Common myeloid progenitor, CD34-positive (primary cell): Measurements from ENCODE around the gene KRT6C.
"Not testable (repeated sequence)": the region's sequence is repeated elsewhere in the genome, so short reads cannot be mapped to it uniquely, and the experiment has no call there.

Experiments used
- CTCF ChIA-PET: fragments of 350-600 bp; sonication (Branson Sonifier 250); formaldehyde crosslinking; loops from one replicate; lab custom pipeline; 2021; ENCODE audit warnings: antibody characterized with exemption; lab: Charles Lee
- POLR2A ChIA-PET: fragments of 350-600 bp; sonication (Branson Sonifier 250); formaldehyde crosslinking; loops from one replicate; lab custom pipeline; 2021; ENCODE audit warnings: antibody characterized with exemption; lab: Charles Lee
- DNase-seq, 3 donors: peaks; one replicate each; pipeline versions ENCODE4 v3.0.0 to v3.0.0-alpha.2; 2013
- H3K27ac ChIP-seq, 2 experiments: 1 replicate in 1 of 2; 2 replicates in 1 of 2; pipeline ENCODE4 v1.7.0; 2013; ENCODE audit warnings: inconsistent platforms in 2 of 2, low read length in 2 of 2, mild to moderate bottlenecking in 2 of 2, low read depth in 1 of 2, moderate library complexity in 1 of 2; ENCODE audit not compliant: severe bottlenecking in 2 of 2, insufficient read depth in 1 of 2, poor library complexity in 1 of 2
- H3K27me3 ChIP-seq, 5 experiments: replicated peaks in 2 of 5; 1 replicate in 3 of 5; 2 replicates in 2 of 5; pipeline versions ENCODE4 v1.6.1 to v1.7.0; 2013; ENCODE audit warnings: low read length in 4 of 5, mild to moderate bottlenecking in 2 of 5, moderate library complexity in 2 of 5, inconsistent platforms in 1 of 5; ENCODE audit not compliant: insufficient read depth in 5 of 5, control insufficient read depth in 4 of 5
- H3K36me3 ChIP-seq, 4 experiments: 1 replicate in 2 of 4; 2 replicates in 2 of 4; pipeline versions ENCODE4 v1.6.1 to v1.7.0; 2013; ENCODE audit warnings: low read length in 3 of 4, control low read depth in 1 of 4, mild to moderate bottlenecking in 1 of 4; ENCODE audit not compliant: control insufficient read depth in 4 of 4, insufficient read depth in 4 of 4
- H3K4me1 ChIP-seq, 4 experiments: 1 replicate in 3 of 4; 2 replicates in 1 of 4; pipeline versions ENCODE4 v1.6.1 to v1.7.1; 2013; ENCODE audit warnings: low read length in 3 of 4, mild to moderate bottlenecking in 3 of 4, control low read depth in 1 of 4, inconsistent platforms in 1 of 4, moderate library complexity in 1 of 4; ENCODE audit not compliant: control insufficient read depth in 4 of 4, insufficient read depth in 4 of 4; ENCODE audit errors: control extremely low read depth in 1 of 4
- H3K4me3 ChIP-seq, 7 experiments: 1 replicate in 4 of 7; 2 replicates in 3 of 7; pipeline versions ENCODE4 v1.5.1 to v1.7.0; 2013; ENCODE audit warnings: mild to moderate bottlenecking in 7 of 7, low read length in 6 of 7, moderate library complexity in 6 of 7, inconsistent platforms in 2 of 7, low read depth in 2 of 7, control low read depth in 1 of 7; ENCODE audit not compliant: insufficient read depth in 4 of 7, control insufficient read depth in 1 of 7; ENCODE audit errors: extremely low read depth in 1 of 7
- H3K9me3 ChIP-seq, 5 experiments: 1 replicate in 4 of 5; 2 replicates in 1 of 5; pipeline versions ENCODE4 v1.6.1 to v1.7.1; 2013; ENCODE audit warnings: low read length in 4 of 5, mild to moderate bottlenecking in 2 of 5, inconsistent platforms in 1 of 5, low read depth in 1 of 5, moderate library complexity in 1 of 5; ENCODE audit not compliant: control insufficient read depth in 4 of 5, insufficient read depth in 2 of 5; ENCODE audit errors: control extremely low read depth in 1 of 5
- WGBS: methylation state at CpG from one replicate; pipeline ENCODE4 v1.1.5; 2013; ENCODE audit not compliant: insufficient coverage; 5-methylcytosine and 5-hydroxymethylcytosine counted together

Gene KRT6C

GRCh38 chr12:52513736-52514135 is 40.1 kb upstream of the KRT6C start:
- ChIA-PET CTCF (interaction anchor here (1.0 kb wide), 1 partner anchor 163 kb away, joined by 3 read pairs; no protein-coding TSS in a partner anchor), POLR2A (no interaction called here)
- Histone ChIP-seq H3K4me1 (no peaks in the 10 kb centered on the region), H3K9me3 (peaks cover 0 to 3% (median 2%) of the 10 kb centered on the region in 5 experiments), H3K27me3 (peaks cover 0 to 7% (median 2%) of the 10 kb centered on the region in 5 experiments), H3K27ac (no peak overlapping the region), H3K36me3 (no peaks in the 10 kb centered on the region), H3K4me3 (no peak overlapping the region)
- 96% methylated on average over 6 of the region's 6 CpGs for WGBS
- DNase-seq: no peak

- POLR2A ChIA-PET: no interaction called here
- Histone ChIP-seq H3K27ac (no peak overlapping the region), H3K27me3 (peaks cover 0 to 11% (median 0%) of the 10 kb centered on the region in 5 experiments), H3K4me3 (no peak overlapping the region), H3K36me3 (no peaks in the 10 kb centered on the region), H3K4me1 (peaks cover 0 to 2% (median 0%) of the 10 kb centered on the region in 4 experiments), H3K9me3 (peaks cover 0 to 3% (median 2%) of the 10 kb centered on the region in 5 experiments)
- no peak for DNase-seq
- CTCF ChIA-PET: interaction anchor here (1.6 kb wide), 1 partner anchor 8 kb away, joined by 4 read pairs; no protein-coding TSS in a partner anchor
- WGBS: 98% methylated on average over 5 of the region's 5 CpGs
Observed at GRCh38 chr12:52508211-52508610, 34.6 kb upstream of the KRT6C start.

GRCh38 chr12:52506858-52507715 is 33.5 kb upstream of the KRT6C start:
- no peak overlapping the region for H3K27ac ChIP-seq
- ChIA-PET CTCF (interaction anchor here (0.7 to 2.0 kb wide), 11 partner anchors 10 to 142 kb away, joined by 3 to 12 read pairs (median 3); no protein-coding TSS in a partner anchor), POLR2A (interaction anchor here (0.8 kb wide), 1 partner anchor 47 kb away, joined by 3 read pairs; no protein-coding TSS in a partner anchor)
- no peak overlapping the region for H3K4me3 ChIP-seq
- peaks cover 0 to 2% (median 0%) of the 10 kb centered on the region in 4 experiments for H3K4me1 ChIP-seq
- peaks cover 0 to 5% (median 2%) of the 10 kb centered on the region in 5 experiments for H3K9me3 ChIP-seq
- H3K27me3 ChIP-seq: peaks cover 0 to 17% (median 0%) of the 10 kb centered on the region in 5 experiments
- DNase-seq: peak; percentile 74 to 91 (median 90)
- 18% methylated on average over 3 of the region's 4 CpGs for WGBS
- no peaks in the 10 kb centered on the region for H3K36me3 ChIP-seq

GRCh38 chr12:52502877-52503276 is 29.3 kb upstream of the KRT6C start:
- CTCF ChIA-PET: no interaction called here
- Histone ChIP-seq H3K27me3 (peaks cover 0 to 17% (median 2%) of the 10 kb centered on the region in 5 experiments), H3K4me1 (peaks cover 0 to 2% (median 0%) of the 10 kb centered on the region in 4 experiments), H3K9me3 (peaks cover 0 to 3% (median 0%) of the 10 kb centered on the region in 5 experiments), H3K27ac (no peak overlapping the region), H3K36me3 (no peaks in the 10 kb centered on the region), H3K4me3 (no peak overlapping the region)
- DNase-seq: no peak
- no CpG with 5 or more reads among the region's 1 CpG for WGBS
- POLR2A ChIA-PET: no interaction called here

- Histone ChIP-seq H3K27ac (no peak overlapping the region), H3K9me3 (peaks cover 0 to 3% (median 0%) of the 10 kb centered on the region in 5 experiments), H3K4me3 (no peak overlapping the region), H3K4me1 (no peaks in the 10 kb centered on the region), H3K27me3 (peaks cover 0 to 17% (median 2%) of the 10 kb centered on the region in 5 experiments), H3K36me3 (no peaks in the 10 kb centered on the region)
- POLR2A ChIA-PET: no interaction called here
- DNase-seq: no peak
- WGBS: 100% methylated on average over 7 of the region's 7 CpGs
- CTCF ChIA-PET: no interaction called here
Observed at GRCh38 chr12:52501490-52501889, 27.9 kb upstream of the KRT6C start.

- DNase-seq, H3K36me3 ChIP-seq, H3K4me3 ChIP-seq, CTCF ChIA-PET, H3K9me3 ChIP-seq, H3K27ac ChIP-seq, POLR2A ChIA-PET, H3K4me1 ChIP-seq: not testable (repeated sequence)
- peaks cover 0 to 15% (median 2%) of the 10 kb centered on the region in 5 experiments for H3K27me3 ChIP-seq
- 94% methylated on average over 6 of the region's 6 CpGs for WGBS
Observed at GRCh38 chr12:52500574-52500973, 27.0 kb upstream of the KRT6C start.
